Smooth muscle cell (in vitro differentiated cells): ENCODE data around the gene LDHD. TPM values are rescaled to one million over a fixed set of nuclear protein-coding genes. Genes with fewer than 3 reads are reported as not detected.

ENCODE experiments used
- DNase-seq: peaks from one replicate; lab custom pipeline; 2025; ENCODE audit not compliant: unreplicated experiment; lab: John Stamatoyannopoulos, UW
- H2AFZ ChIP-seq: fragments of 200-600 bp; sonication (generic); 2 replicates; pipeline ENCODE4 v1.6.0; 2016; ENCODE audit warnings: antibody characterized with exemption, low read depth, mild to moderate bottlenecking
- H3F3A ChIP-seq: fragments of 200-600 bp; sonication (generic); 2 replicates; pipeline ENCODE4 v1.6.0; 2017; ENCODE audit warnings: antibody characterized with exemption, low read depth
- H3K27ac ChIP-seq: fragments of 200-600 bp; sonication (generic); 2 replicates; pipeline ENCODE4 v1.5.1; 2016; ENCODE audit warnings: low read depth, mild to moderate bottlenecking
- H3K27me3 ChIP-seq: fragments of 200-600 bp; sonication (generic); 2 replicates; pipeline ENCODE4 v1.6.1; 2016; ENCODE audit warnings: low read depth, mild to moderate bottlenecking
- H3K36me3 ChIP-seq: fragments of 200-600 bp; sonication (generic); 2 replicates; pipeline ENCODE4 v1.5.1; 2016; ENCODE audit warnings: low read depth
- H3K4me1 ChIP-seq: fragments of 200-600 bp; sonication (generic); 2 replicates; pipeline ENCODE4 v1.5.1; 2016; ENCODE audit warnings: low read depth
- H3K4me2 ChIP-seq: fragments of 200-600 bp; sonication (generic); 2 replicates; pipeline ENCODE4 v1.6.0; 2016; ENCODE audit warnings: mild to moderate bottlenecking
- H3K4me3 ChIP-seq: fragments of 200-600 bp; sonication (generic); 2 replicates; pipeline ENCODE4 v1.5.1; 2016; ENCODE audit warnings: mild to moderate bottlenecking
- H3K79me2 ChIP-seq: fragments of 200-600 bp; sonication (generic); 2 replicates; pipeline ENCODE4 v1.6.0; 2016; ENCODE audit warnings: low read depth, mild to moderate bottlenecking
- H3K9ac ChIP-seq: fragments of 200-600 bp; sonication (generic); 2 replicates; pipeline ENCODE4 v1.6.0; 2016; ENCODE audit warnings: low read depth
- H3K9me3 ChIP-seq: fragments of 200-600 bp; sonication (generic); replicated peaks from 2 replicates; pipeline ENCODE4 v1.5.1; 2016; ENCODE audit warnings: low read depth
- H4K20me1 ChIP-seq: fragments of 200-600 bp; sonication (generic); 2 replicates; pipeline ENCODE4 v1.6.0; 2016; ENCODE audit warnings: low read depth
- WGBS: methylation state at CpG from one replicate; pipeline ENCODE4 v1.1.7; 2016; ENCODE audit warnings: low lambda C conversion rate; 5-methylcytosine and 5-hydroxymethylcytosine counted together
- polyA plus RNA-seq: library from polyadenylated mRNA; unstranded; fragments of >200 nt; fragmentation: Nextera tagmentation; extraction: Ambion mirVana; gene quantifications from 2 replicates; pipeline ENCODE4 v1.2.1, GENCODE V29; 2016
- total RNA-seq: library from RNA; depleted of rRNA; stranded (reverse); fragments of >200 nt; gene quantifications from 2 replicates; pipeline ENCODE4 v1.2.3, GENCODE V29; 2014
- TF ChIP-seq, protein P1 (sequence below): fragments of 200-600 bp; sonication (generic); IDR thresholded peaks from 2 replicates; pipeline ENCODE4 v1.5.1; 2017; ENCODE audit warnings: borderline replicate concordance, mild to moderate bottlenecking, antibody characterized with exemption; ENCODE audit not compliant: insufficient read depth, poor library complexity, severe bottlenecking

The LDHD gene
- total and polyA plus RNA-seq, 2 experiments from 2014 or later = 0.85 to 1.2 TPM

DNA sequence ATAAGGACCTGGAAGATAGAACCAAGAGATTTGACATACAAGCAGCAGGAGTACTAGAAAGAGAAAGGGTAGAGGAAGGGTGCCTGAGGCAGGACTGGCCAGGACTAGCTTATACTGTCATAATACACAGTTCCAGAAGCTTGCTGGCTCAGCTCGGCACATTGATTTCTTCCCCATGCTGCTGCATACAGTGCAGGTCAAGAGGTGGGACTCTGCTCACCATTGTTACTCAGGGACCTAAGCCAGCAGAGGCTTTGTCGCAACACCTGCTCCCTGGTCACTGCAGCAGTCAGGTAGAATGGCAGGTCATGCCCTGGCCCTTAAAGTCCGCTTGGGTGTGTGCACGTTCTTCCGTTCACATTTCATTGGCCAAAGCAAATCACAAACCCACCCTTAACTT lies 32.8 kb downstream of the LDHD start:
- Histone ChIP-seq H3K9me3 (no peaks in the 10 kb centered on the region), H3K9ac (no peak overlapping the region), H2AFZ (no peak overlapping the region), H3K79me2 (peaks cover 25% of the 10 kb centered on the region), H3K4me3 (no peak overlapping the region), H3F3A (no peaks in the 10 kb centered on the region), H3K27ac (no peak overlapping the region), H4K20me1 (peaks cover 95% of the 10 kb centered on the region), H3K27me3 (no peaks in the 10 kb centered on the region), H3K4me1 (peaks cover 4% of the 10 kb centered on the region), H3K4me2 (no peak overlapping the region), H3K36me3 (no peaks in the 10 kb centered on the region)
- DNase-seq = no peak
- WGBS = 96% methylated on average over 5 of the region's 5 CpGs
- TF ChIP-seq, protein P1, sequence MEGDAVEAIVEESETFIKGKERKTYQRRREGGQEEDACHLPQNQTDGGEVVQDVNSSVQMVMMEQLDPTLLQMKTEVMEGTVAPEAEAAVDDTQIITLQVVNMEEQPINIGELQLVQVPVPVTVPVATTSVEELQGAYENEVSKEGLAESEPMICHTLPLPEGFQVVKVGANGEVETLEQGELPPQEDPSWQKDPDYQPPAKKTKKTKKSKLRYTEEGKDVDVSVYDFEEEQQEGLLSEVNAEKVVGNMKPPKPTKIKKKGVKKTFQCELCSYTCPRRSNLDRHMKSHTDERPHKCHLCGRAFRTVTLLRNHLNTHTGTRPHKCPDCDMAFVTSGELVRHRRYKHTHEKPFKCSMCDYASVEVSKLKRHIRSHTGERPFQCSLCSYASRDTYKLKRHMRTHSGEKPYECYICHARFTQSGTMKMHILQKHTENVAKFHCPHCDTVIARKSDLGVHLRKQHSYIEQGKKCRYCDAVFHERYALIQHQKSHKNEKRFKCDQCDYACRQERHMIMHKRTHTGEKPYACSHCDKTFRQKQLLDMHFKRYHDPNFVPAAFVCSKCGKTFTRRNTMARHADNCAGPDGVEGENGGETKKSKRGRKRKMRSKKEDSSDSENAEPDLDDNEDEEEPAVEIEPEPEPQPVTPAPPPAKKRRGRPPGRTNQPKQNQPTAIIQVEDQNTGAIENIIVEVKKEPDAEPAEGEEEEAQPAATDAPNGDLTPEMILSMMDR = no peak

DNA sequence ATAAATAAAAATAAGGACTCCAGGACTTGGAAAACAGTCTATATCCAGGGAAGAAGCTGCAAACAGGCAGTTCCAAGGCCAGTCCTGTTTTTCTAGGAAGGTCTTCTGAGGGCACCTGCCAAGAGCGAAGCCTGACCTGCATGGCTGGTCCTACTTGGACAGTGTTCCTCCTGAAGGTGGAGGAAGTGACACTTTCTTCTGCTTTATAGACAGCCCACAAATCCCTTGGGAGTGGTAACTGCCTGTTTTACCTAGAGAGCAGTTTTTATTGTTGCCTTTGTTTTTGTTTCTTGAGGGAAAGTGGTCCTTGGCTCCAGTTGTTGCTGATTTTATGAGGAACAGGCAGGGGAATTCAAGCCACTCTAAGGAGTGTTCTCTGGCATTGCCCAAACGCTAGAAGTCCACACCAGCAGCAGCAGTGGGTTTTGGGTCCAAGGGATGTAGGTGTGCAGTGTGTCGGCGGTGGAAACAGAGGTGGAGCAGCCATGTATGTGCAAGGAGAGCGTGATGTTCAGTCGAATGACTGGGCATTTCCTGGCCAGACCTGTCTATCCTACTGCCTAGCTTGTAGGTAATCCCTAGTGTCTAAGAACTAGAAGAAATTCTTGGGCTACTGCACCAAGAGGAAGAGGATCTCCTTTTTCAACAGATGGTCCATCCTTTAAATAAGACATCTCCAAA lies 35.3 kb downstream of the LDHD start:
- Histone ChIP-seq H3K4me2 (no peak overlapping the region), H3K27ac (no peak overlapping the region), H3K9ac (no peak overlapping the region), H3K9me3 (no peaks in the 10 kb centered on the region), H4K20me1 (peaks cover 84% of the 10 kb centered on the region), H3F3A (no peaks in the 10 kb centered on the region), H3K4me1 (no peaks in the 10 kb centered on the region), H2AFZ (no peak overlapping the region), H3K4me3 (no peak overlapping the region), H3K36me3 (no peaks in the 10 kb centered on the region), H3K79me2 (peaks cover 37% of the 10 kb centered on the region), H3K27me3 (no peaks in the 10 kb centered on the region)
- no peak for DNase-seq
- TF ChIP-seq, protein P1 = no peak
- WGBS = 95% methylated on average over 6 of the region's 6 CpGs

DNA sequence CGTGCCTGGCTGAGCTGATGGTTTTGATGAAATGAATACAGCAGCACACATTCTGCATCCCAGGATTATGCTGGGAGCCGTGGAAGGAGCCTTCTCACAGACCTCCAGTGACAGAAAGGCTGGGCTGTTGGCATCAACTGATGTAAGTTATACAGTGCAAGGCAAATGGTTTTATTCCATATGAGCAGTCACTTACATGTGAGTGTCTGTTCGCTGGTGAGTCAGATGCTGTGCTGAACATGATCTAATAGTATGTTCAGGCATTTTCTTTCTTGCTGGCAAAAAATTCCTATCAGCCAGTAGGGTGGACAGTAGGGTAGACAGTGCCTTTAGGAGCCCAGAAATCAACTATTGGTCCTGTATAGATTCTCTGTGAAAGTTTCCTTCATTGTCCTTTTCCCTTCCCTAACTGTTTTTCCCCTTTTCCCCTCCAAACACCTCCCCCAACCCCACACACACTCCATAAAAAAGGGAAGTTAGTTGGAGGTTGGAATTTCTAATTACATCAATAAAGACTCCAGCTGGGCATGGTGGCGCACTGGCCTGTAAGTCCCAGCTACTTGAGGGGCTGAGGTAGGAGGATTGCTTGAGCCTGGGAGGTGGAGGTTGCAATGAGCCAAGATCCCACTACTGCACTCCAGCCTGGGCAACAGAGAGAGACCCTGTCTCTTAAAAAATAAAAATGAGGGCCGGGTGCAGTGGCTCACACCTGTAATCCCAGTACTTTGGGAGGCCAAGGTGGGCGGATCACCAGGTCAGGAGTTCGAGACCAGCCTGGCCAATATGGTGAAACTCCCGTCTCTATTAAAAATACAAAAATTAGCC lies 36.2 kb downstream of the LDHD start:
- TF ChIP-seq, protein P1 = no peak
- no peak for DNase-seq
- Histone ChIP-seq H3K27me3 (no peaks in the 10 kb centered on the region), H3K79me2 (peaks cover 43% of the 10 kb centered on the region), H3K4me2 (no peak overlapping the region), H3K27ac (no peak overlapping the region), H3K4me1 (no peaks in the 10 kb centered on the region), H3F3A (no peaks in the 10 kb centered on the region), H4K20me1 (peaks cover 84% of the 10 kb centered on the region), H3K36me3 (no peaks in the 10 kb centered on the region), H3K9ac (no peak overlapping the region), H3K9me3 (no peaks in the 10 kb centered on the region), H2AFZ (no peak overlapping the region), H3K4me3 (no peak overlapping the region)
- 80% methylated on average over 8 of the region's 8 CpGs for WGBS
